CD14-positive monocyte (primary cell): ENCODE data around the gene RAC3. TPM values are rescaled to one million over a fixed set of nuclear protein-coding genes. Genes with fewer than 3 reads are reported as not detected.

Experiments used
- DNase-seq, 3 donors: peaks; one replicate each; pipeline ENCODE4 v3.0.0-alpha.2; 2011 to 2022
- H2AFZ ChIP-seq: 2 replicates; pipeline ENCODE4 v1.6.0; 2012; ENCODE audit warnings: mild to moderate bottlenecking, low read depth, low read length, inconsistent platforms; ENCODE audit not compliant: insufficient read depth, poor library complexity, severe bottlenecking
- H3K27ac ChIP-seq, 2 donors: 1 replicate in 1 of 2; 2 replicates in 1 of 2; pipeline ENCODE4 v1.5.1; 2012 to 2013; ENCODE audit warnings: low read length in 2 of 2, control low read depth in 1 of 2, inconsistent platforms in 1 of 2, low read depth in 1 of 2, mild to moderate bottlenecking in 1 of 2
- H3K27me3 ChIP-seq, 2 donors: one replicate each; pipeline versions ENCODE4 v1.6.0 to v1.6.1; 2011 to 2013; ENCODE audit warnings: low read length in 2 of 2; ENCODE audit not compliant: control insufficient read depth in 2 of 2, insufficient read depth in 2 of 2
- H3K36me3 ChIP-seq, 2 donors: replicated peaks in 1 of 2; 1 replicate in 1 of 2; 2 replicates in 1 of 2; pipeline versions ENCODE4 v1.5.1 to v1.6.1; 2012 to 2013; ENCODE audit warnings: low read length in 2 of 2, control low read depth in 1 of 2, inconsistent platforms in 1 of 2, mild to moderate bottlenecking in 1 of 2; ENCODE audit not compliant: insufficient read depth in 2 of 2, control insufficient read depth in 1 of 2
- H3K4me1 ChIP-seq, 2 donors: 1 replicate in 1 of 2; 2 replicates in 1 of 2; pipeline versions ENCODE4 v1.5.1 to v1.6.1; 2012 to 2013; ENCODE audit warnings: low read length in 2 of 2, control low read depth in 1 of 2, inconsistent platforms in 1 of 2, mild to moderate bottlenecking in 1 of 2, moderate library complexity in 1 of 2; ENCODE audit not compliant: insufficient read depth in 2 of 2, control insufficient read depth in 1 of 2
- H3K4me2 ChIP-seq: replicated peaks from 2 replicates; pipeline ENCODE3; 2012; ENCODE audit warnings: low read length, moderate library complexity, mild to moderate bottlenecking; ENCODE audit not compliant: poor library complexity, severe bottlenecking; ENCODE audit errors: extremely low read depth
- H3K4me3 ChIP-seq, 3 experiments: fragments of 200-600 bp in 1 of 3; sonication (generic) in 1 of 3; replicated peaks in 1 of 3; 1 replicate in 2 of 3; 2 replicates in 1 of 3; pipeline ENCODE4 v1.5.1; 2011 to 2013; ENCODE audit warnings: low read length in 3 of 3, mild to moderate bottlenecking in 3 of 3, control low read depth in 2 of 3, low read depth in 2 of 3, inconsistent platforms in 1 of 3, moderate library complexity in 1 of 3
- H3K79me2 ChIP-seq: 2 replicates; pipeline ENCODE4 v1.6.0; 2012; ENCODE audit warnings: mild to moderate bottlenecking, control low read depth, inconsistent platforms, low read length, moderate library complexity; ENCODE audit not compliant: insufficient read depth
- H3K9ac ChIP-seq: 2 replicates; pipeline ENCODE4 v1.6.0; 2017; ENCODE audit warnings: low read length, mild to moderate bottlenecking; ENCODE audit not compliant: insufficient read depth, poor library complexity, severe bottlenecking
- H3K9me3 ChIP-seq, 2 donors: replicated peaks in 1 of 2; 1 replicate in 1 of 2; 2 replicates in 1 of 2; pipeline versions ENCODE4 v1.5.1 to v1.6.1; 2012 to 2013; ENCODE audit warnings: low read length in 2 of 2, control low read depth in 1 of 2; ENCODE audit not compliant: control insufficient read depth in 1 of 2, insufficient read depth in 1 of 2
- H4K20me1 ChIP-seq: 2 replicates; pipeline ENCODE4 v1.6.0; 2012; ENCODE audit warnings: mild to moderate bottlenecking, low read length, control low read depth, moderate library complexity; ENCODE audit not compliant: insufficient read depth
- H3K27ac Mint-ChIP-seq, 7 donors: one replicate each; pipeline ENCODE4 v1.8.0; 2020; ENCODE audit warnings: mild to moderate bottlenecking in 7 of 7, mixed read lengths in 7 of 7, moderate library complexity in 6 of 7, inconsistent platforms in 2 of 7
- H3K27me3 Mint-ChIP-seq, 3 donors: one replicate each; pipeline ENCODE4 v1.8.0; 2021 to 2022; ENCODE audit warnings: low read depth in 3 of 3, mild to moderate bottlenecking in 3 of 3, mixed read lengths in 3 of 3, moderate library complexity in 3 of 3, inconsistent platforms in 1 of 3
- H3K36me3 Mint-ChIP-seq, 2 donors: one replicate each; pipeline ENCODE4 v1.8.0; 2020; ENCODE audit warnings: mixed read lengths in 2 of 2, inconsistent platforms in 1 of 2, mild to moderate bottlenecking in 1 of 2
- H3K4me1 Mint-ChIP-seq: one replicate; pipeline ENCODE4 v1.8.0; 2020; ENCODE audit warnings: mild to moderate bottlenecking, mixed read lengths
- H3K4me3 Mint-ChIP-seq, 2 donors: one replicate each; pipeline ENCODE4 v1.8.0; 2020; ENCODE audit warnings: mild to moderate bottlenecking in 2 of 2, mixed read lengths in 2 of 2, moderate library complexity in 1 of 2
- H3K9me3 Mint-ChIP-seq, 7 donors: one replicate each; pipeline ENCODE4 v1.8.0; 2020 to 2022; ENCODE audit warnings: mixed read lengths in 7 of 7, mild to moderate bottlenecking in 6 of 7, moderate library complexity in 6 of 7, inconsistent platforms in 2 of 7
- WGBS: methylation state at CpG from one replicate; pipeline ENCODE4 v1.1.5; 2013; ENCODE audit warnings: missing lambda C conversion rate; ENCODE audit not compliant: insufficient coverage; 5-methylcytosine and 5-hydroxymethylcytosine counted together
- intact Hi-C, 2 donors: fragments of 100-400 bp; cut with micrococcal nuclease; formaldehyde crosslinking; loops; one replicate each; pipeline versions ENCODE4 v1.15.0 to v1.15.1; 2023
- polyA plus RNA-seq, 3 donors: library from polyadenylated mRNA; depleted of rRNA in 1 of 3; unstranded in 2 of 3; stranded (reverse) in 1 of 3; fragments of 300-500 nt in 2 of 3; fragments of >200 nt in 1 of 3; fragmentation: Illumina TruSeq in 2 of 3; gene quantifications; 1 replicate in 2 of 3; 2 replicates in 1 of 3; pipeline ENCODE4 v1.2.3, GENCODE V29; 2012 to 2021
- TF ChIP-seq, protein P1 (sequence below): fragments of 200-600 bp; IDR thresholded peaks from one replicate; pipeline ENCODE4 v1.8.0; 2022; ENCODE audit warnings: antibody characterized with exemption, mild to moderate bottlenecking

RAC3 gene
- polyA plus RNA-seq, 3 donors, result 1.8 TPM; not detected in 2

DNA sequence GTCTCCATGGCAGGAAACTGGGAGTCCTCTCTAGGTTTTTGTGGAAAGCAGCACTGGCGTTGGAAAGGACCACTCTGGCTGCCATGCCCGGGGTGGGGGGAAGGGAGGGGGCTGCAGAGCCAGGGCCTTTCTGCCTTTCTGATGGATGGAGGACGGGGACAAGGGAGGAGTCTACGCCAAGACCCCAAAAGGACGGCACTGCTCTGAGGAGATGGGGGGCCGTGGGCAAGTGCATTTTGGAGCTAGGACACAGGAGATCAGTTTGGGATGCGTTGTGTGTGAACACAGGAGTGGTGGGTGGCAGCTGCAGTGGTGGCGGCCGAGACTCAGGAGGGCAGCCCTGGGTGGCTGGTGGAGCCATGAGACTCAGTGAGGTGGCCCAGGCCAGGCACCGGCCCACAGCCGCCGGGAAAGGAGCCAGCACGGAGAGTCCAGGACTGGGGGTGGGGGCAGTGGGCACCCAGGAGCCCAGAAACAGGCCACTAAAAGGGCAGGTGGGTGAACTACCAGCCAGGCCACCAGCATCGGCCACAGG lies 10.8 kb upstream of the RAC3 start:
- no peak for DNase-seq
- peaks cover 26 to 32% of the 10 kb centered on the region in 2 donors for H3K4me1 ChIP-seq
- H3K4me1 Mint-ChIP-seq, result peaks cover 26% of the 10 kb centered on the region
- no peak overlapping the region for H3K4me3 Mint-ChIP-seq
- no peak overlapping the region for H3K27ac ChIP-seq
- intact Hi-C loops, result loop anchor here (1.0 to 10.0 kb wide), 3 partner anchors 43 to 304 kb away; partner anchors contain the start of gene ASPSCR1 (in 1 of the 2)
- no peak overlapping the region for H3K4me2 ChIP-seq
- H3K9me3 ChIP-seq, result no peaks in the 10 kb centered on the region
- TF ChIP-seq, protein P1, sequence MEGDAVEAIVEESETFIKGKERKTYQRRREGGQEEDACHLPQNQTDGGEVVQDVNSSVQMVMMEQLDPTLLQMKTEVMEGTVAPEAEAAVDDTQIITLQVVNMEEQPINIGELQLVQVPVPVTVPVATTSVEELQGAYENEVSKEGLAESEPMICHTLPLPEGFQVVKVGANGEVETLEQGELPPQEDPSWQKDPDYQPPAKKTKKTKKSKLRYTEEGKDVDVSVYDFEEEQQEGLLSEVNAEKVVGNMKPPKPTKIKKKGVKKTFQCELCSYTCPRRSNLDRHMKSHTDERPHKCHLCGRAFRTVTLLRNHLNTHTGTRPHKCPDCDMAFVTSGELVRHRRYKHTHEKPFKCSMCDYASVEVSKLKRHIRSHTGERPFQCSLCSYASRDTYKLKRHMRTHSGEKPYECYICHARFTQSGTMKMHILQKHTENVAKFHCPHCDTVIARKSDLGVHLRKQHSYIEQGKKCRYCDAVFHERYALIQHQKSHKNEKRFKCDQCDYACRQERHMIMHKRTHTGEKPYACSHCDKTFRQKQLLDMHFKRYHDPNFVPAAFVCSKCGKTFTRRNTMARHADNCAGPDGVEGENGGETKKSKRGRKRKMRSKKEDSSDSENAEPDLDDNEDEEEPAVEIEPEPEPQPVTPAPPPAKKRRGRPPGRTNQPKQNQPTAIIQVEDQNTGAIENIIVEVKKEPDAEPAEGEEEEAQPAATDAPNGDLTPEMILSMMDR, result no peak
- H3K9ac ChIP-seq, result no peak overlapping the region
- peaks cover 0 to 1% (median 0%) of the 10 kb centered on the region in 3 donors for H3K27me3 Mint-ChIP-seq
- H3K4me3 ChIP-seq, result no peak overlapping the region
- H3K36me3 ChIP-seq, result peaks cover 5 to 17% of the 10 kb centered on the region in 2 donors
- peaks cover 8 to 17% of the 10 kb centered on the region in 2 donors for H3K36me3 Mint-ChIP-seq
- peaks cover 32% of the 10 kb centered on the region for H4K20me1 ChIP-seq
- no peak overlapping the region for H2AFZ ChIP-seq
- no peak overlapping the region for H3K27ac Mint-ChIP-seq
- 88% methylated on average over 14 of the region's 14 CpGs for WGBS
- no peaks in the 10 kb centered on the region for H3K27me3 ChIP-seq
- H3K79me2 ChIP-seq, result peaks cover 34% of the 10 kb centered on the region
- no peaks in the 10 kb centered on the region for H3K9me3 Mint-ChIP-seq

DNA sequence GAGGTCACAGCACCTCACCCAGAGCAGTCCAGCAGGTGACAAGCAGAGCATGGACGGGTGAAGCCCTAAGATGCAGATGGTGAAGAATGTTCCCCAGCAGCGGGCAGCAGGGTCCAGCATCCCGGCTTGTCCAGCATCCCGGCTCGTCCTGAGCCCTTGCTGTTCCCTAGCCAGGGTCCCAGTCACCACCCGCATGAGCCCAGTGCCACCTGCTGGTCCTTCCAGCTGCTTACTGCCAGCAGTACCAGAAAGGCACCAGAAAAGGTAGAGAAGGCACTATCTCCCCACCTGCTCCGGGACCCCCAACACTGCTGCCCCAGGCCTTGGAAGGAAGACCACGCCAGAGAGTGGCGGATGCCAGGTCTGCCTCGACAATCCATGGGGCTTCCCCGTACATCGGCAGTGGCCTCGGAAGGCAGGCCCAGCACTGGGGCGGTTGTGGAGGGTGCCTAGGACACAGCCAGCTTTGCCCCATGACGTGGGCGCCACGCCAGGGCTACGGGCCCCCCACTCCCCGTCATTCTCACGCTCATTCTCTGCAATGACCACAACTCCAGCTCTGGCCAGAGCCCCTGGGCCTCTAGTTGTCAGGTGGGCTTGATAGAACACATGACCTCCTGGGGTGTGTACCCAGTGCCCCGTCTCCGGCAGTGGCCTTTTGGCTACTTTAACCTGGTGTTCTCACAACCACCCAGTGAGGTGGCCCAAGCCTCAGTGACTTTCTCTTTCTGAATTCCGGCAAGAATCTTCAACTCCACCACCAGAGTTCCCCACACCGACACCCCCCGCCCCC lies 10.2 kb upstream of the RAC3 start:
- Histone ChIP-seq H3K27me3 (no peaks in the 10 kb centered on the region), H3K9ac (peak overlapping the region; percentile 76), H4K20me1 (peaks cover 32% of the 10 kb centered on the region), H3K27ac (no peak overlapping the region), H3K36me3 (peaks cover 5 to 17% of the 10 kb centered on the region in 2 donors), H3K9me3 (no peaks in the 10 kb centered on the region), H2AFZ (no peak overlapping the region), H3K4me2 (peak overlapping the region; percentile 97), H3K79me2 (peaks cover 34% of the 10 kb centered on the region), H3K4me1 (peaks cover 26 to 35% of the 10 kb centered on the region in 2 donors), H3K4me3 (peak overlapping the region in 1 of 3 experiments; percentile 96)
- Mint-ChIP-seq H3K27me3 (peaks cover 0 to 1% (median 0%) of the 10 kb centered on the region in 3 donors), H3K9me3 (no peaks in the 10 kb centered on the region), H3K4me1 (peaks cover 30% of the 10 kb centered on the region), H3K4me3 (peak overlapping the region; percentile 80 to 82), H3K36me3 (peaks cover 10 to 24% of the 10 kb centered on the region in 2 donors), H3K27ac (peak overlapping the region in 3 of 7 donors; percentile 22 to 73 (median 63))
- DNase-seq, result peak; percentile 18 to 45 (median 35)
- TF ChIP-seq, protein P1, result peak; percentile 53
- WGBS, result 51% methylated on average over 19 of the region's 25 CpGs
- intact Hi-C loops, result loop anchor here (1.0 to 10.0 kb wide), 3 partner anchors 44 to 303 kb away; partner anchors contain the start of gene ASPSCR1 (in 1 of the 2)
